H1 (cell line): Measurements from ENCODE around the gene RHOC.

Experiments used
- CTCF ChIP-seq, 3 experiments: IDR thresholded peaks; 1 replicate in 2 of 3; 2 replicates in 1 of 3; pipeline versions ENCODE4 v1.5.1 to v1.6.1; 2011; ENCODE audit warnings: low read length in 3 of 3, mild to moderate bottlenecking in 3 of 3, inconsistent platforms in 2 of 3, low read depth in 1 of 3, moderate library complexity in 1 of 3; ENCODE audit not compliant: insufficient read depth in 1 of 3; ENCODE audit errors: control extremely low read depth in 1 of 3
- GABPA ChIP-seq: IDR thresholded peaks from 2 replicates; pipeline ENCODE4 v1.6.1; 2011; ENCODE audit warnings: mild to moderate bottlenecking, low read length, moderate library complexity, borderline replicate concordance; ENCODE audit not compliant: insufficient read depth
- JUN ChIP-seq: IDR thresholded peaks from 2 replicates; pipeline ENCODE4 v1.6.1; 2011; ENCODE audit warnings: low read depth, mild to moderate bottlenecking, improper control_type of control experiment, low read length
- JUND ChIP-seq: IDR thresholded peaks from 2 replicates; pipeline ENCODE4 v1.6.1; 2011; ENCODE audit warnings: mild to moderate bottlenecking, improper control_type of control experiment, low read length
- KDM1A ChIP-seq: fragments of 200-600, 300-600 bp; sonication (generic); IDR thresholded peaks from 2 replicates; pipeline ENCODE4 v1.7.1; 2016; ENCODE audit warnings: mild to moderate bottlenecking, low read length, borderline replicate concordance
- POLR2A ChIP-seq, 2 experiments: IDR thresholded peaks; 1 replicate in 1 of 2; 2 replicates in 1 of 2; pipeline ENCODE4 v1.6.1; 2011; ENCODE audit warnings: low read depth in 2 of 2, low read length in 2 of 2, mild to moderate bottlenecking in 2 of 2; ENCODE audit errors: control extremely low read depth in 1 of 2
- POLR2AphosphoS5 ChIP-seq: IDR thresholded peaks from 2 replicates; pipeline ENCODE4 v1.6.1; 2011; ENCODE audit warnings: low read depth, low read length
- RNF2 ChIP-seq: fragments of 200-900, 300-1000 bp; sonication (generic); IDR thresholded peaks from 2 replicates; pipeline ENCODE4 v1.7.1; 2016; ENCODE audit warnings: borderline replicate concordance, low read depth, mild to moderate bottlenecking, antibody characterized with exemption, low read length; ENCODE audit not compliant: poor library complexity, severe bottlenecking; ENCODE audit errors: missing control alignments
- RXRA ChIP-seq: IDR thresholded peaks from 2 replicates; pipeline ENCODE4 v1.6.1; 2011; ENCODE audit warnings: low read depth, mild to moderate bottlenecking, low read length, moderate library complexity; ENCODE audit not compliant: insufficient read depth
- SUZ12 ChIP-seq: fragments of 200-600 bp; sonication (generic); IDR thresholded peaks from 2 replicates; pipeline ENCODE4 v1.6.1; 2012; ENCODE audit warnings: mild to moderate bottlenecking, inconsistent platforms, low read length, moderate library complexity, mixed read lengths
- TBP ChIP-seq: IDR thresholded peaks from 2 replicates; pipeline ENCODE4 v1.6.1; 2011; ENCODE audit warnings: low read depth, low read length, improper control_type of control experiment

- no peak for TF ChIP-seq TBP
- TF ChIP-seq GABPA, result no peak
- TF ChIP-seq JUN, result no peak
- no peak for TF ChIP-seq KDM1A
- no peak for TF ChIP-seq CTCF (IDR thresholded peaks at IDR 0.05; ENCODE audit: control extremely low read depth in 1 of 3, insufficient read depth in 1 of 3, low read depth in 1 of 3, low read length in 3 of 3)
- no peak for TF ChIP-seq RXRA
- no peak for TF ChIP-seq POLR2A (IDR thresholded peaks at IDR 0.05; ENCODE audit: control extremely low read depth in 1 of 2, low read depth in 2 of 2, low read length in 2 of 2)
- no peak for TF ChIP-seq RNF2
- no peak for TF ChIP-seq SUZ12
- TF ChIP-seq JUND, result no peak
- TF ChIP-seq POLR2AphosphoS5, result no peak
Observed at GRCh38 chr1:112689842-112690237, 17.1 kb downstream of the RHOC start.
